Nephron progenitor cell (in vitro differentiated cells): ENCODE data around the gene TSFM.

ENCODE experiments used
- DNase-seq: peaks from one replicate; pipeline ENCODE4 v3.0.0; 2021
- H3K27ac Mint-ChIP-seq: 2 replicates; pipeline ENCODE4 v1.8.0; 2021; ENCODE audit warnings: mild to moderate bottlenecking, moderate library complexity, mixed read lengths
- H3K27me3 Mint-ChIP-seq: 2 replicates; pipeline ENCODE4 v1.8.0; 2021; ENCODE audit warnings: mild to moderate bottlenecking, low read depth, mixed read lengths; ENCODE audit not compliant: poor library complexity
- H3K36me3 Mint-ChIP-seq: 2 replicates; pipeline ENCODE4 v1.8.0; 2021; ENCODE audit warnings: low read depth, mixed read lengths
- H3K4me1 Mint-ChIP-seq: 2 replicates; pipeline ENCODE4 v1.8.0; 2021; ENCODE audit warnings: mixed read lengths
- H3K4me3 Mint-ChIP-seq: 2 replicates; pipeline ENCODE4 v1.8.0; 2021; ENCODE audit warnings: mild to moderate bottlenecking, moderate library complexity, mixed read lengths
- H3K9me3 Mint-ChIP-seq: 2 replicates; pipeline ENCODE4 v1.8.0; 2021; ENCODE audit warnings: mild to moderate bottlenecking, moderate library complexity, mixed read lengths
- CTCF ChIP-seq: fragments of 200-600 bp; sonication (generic); IDR thresholded peaks from 2 replicates; pipeline ENCODE4 v1.5.0; 2021; ENCODE audit warnings: antibody characterized with exemption

TSFM gene

GRCh38 chr12:57777911-57778310, 4.7 kb upstream of the TSFM start:
- Mint-ChIP-seq H3K9me3 (no peaks in the 10 kb centered on the region), H3K4me1 (peaks cover 6% of the 10 kb centered on the region)
- TF ChIP-seq CTCF: no peak

GRCh38 chr12:57779736-57780135, 2.9 kb upstream of the TSFM start:
- H3K27ac Mint-ChIP-seq: no peak overlapping the region
- TF ChIP-seq CTCF: no peak
- peaks cover 13% of the 10 kb centered on the region for H3K4me1 Mint-ChIP-seq
- peaks cover 15% of the 10 kb centered on the region for H3K27me3 Mint-ChIP-seq
- DNase-seq: no peak
- H3K36me3 Mint-ChIP-seq: peaks cover 22% of the 10 kb centered on the region
- H3K4me3 Mint-ChIP-seq: no peak overlapping the region
- H3K9me3 Mint-ChIP-seq: no peaks in the 10 kb centered on the region

More at GRCh38 chr12:57777911-57778310, 4.7 kb upstream of the TSFM start:
- Mint-ChIP-seq H3K4me3 (no peak overlapping the region), H3K27me3 (peaks cover 17% of the 10 kb centered on the region), H3K36me3 (peaks cover 17% of the 10 kb centered on the region), H3K27ac (no peak overlapping the region)
- no peak for DNase-seq

GRCh38 chr12:57780284-57780897, 2.2 kb upstream of the TSFM start:
- H3K27ac Mint-ChIP-seq: no peak overlapping the region
- H3K9me3 Mint-ChIP-seq: no peaks in the 10 kb centered on the region
- no peak for DNase-seq
- H3K36me3 Mint-ChIP-seq: peaks cover 22% of the 10 kb centered on the region
- H3K4me3 Mint-ChIP-seq: no peak overlapping the region
- peaks cover 13% of the 10 kb centered on the region for H3K4me1 Mint-ChIP-seq
- H3K27me3 Mint-ChIP-seq: peaks cover 15% of the 10 kb centered on the region
- TF ChIP-seq CTCF: no peak

DNA sequence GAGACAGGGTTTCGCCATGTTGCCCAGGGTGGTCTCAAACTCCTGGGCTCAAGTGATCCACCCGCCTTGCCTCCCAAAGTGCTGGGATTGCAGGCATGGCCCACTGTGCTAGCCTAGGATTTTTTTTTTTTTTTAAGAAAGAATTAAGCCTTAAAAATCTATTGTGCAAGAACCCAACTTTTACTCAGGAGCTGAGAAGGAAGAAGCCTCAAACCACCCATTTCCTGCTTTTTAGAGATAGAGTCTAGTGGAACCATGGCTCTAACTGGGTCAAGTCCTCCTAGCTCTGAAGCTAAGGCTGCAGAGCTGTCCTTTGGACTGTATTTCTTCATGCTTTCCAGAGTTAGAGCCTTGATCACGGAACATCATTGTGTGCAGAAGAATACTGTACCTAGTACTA, 1.3 kb upstream of the TSFM start:
- no peak overlapping the region for H3K4me3 Mint-ChIP-seq
- peaks cover 13% of the 10 kb centered on the region for H3K4me1 Mint-ChIP-seq
- H3K27ac Mint-ChIP-seq: no peak overlapping the region
- peaks cover 12% of the 10 kb centered on the region for H3K27me3 Mint-ChIP-seq
- H3K9me3 Mint-ChIP-seq: no peaks in the 10 kb centered on the region
- TF ChIP-seq CTCF: no peak
- DNase-seq: no peak
- H3K36me3 Mint-ChIP-seq: peaks cover 19% of the 10 kb centered on the region

DNA sequence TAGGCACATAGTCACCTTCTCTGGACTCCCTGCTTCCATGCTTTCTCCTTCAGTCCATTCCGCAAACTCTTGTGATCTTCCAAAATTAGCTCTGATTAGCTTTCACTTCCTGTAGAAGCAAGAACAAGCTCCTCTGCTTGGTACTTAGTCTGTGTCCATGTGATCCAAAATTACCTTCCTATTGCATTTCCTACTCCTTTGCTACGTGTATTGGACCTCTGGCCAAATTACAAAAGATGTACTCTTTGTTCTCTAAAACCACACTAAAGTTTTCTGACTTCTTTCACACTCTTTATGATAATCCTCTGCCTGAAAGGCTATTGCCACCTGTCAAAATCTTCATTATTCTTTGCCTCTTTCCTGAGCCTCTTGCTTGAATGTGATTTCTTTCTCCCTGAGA, 786 bp upstream of the TSFM start:
- no peak for DNase-seq
- TF ChIP-seq CTCF: no peak
- H3K27me3 Mint-ChIP-seq: peaks cover 12% of the 10 kb centered on the region
- H3K27ac Mint-ChIP-seq: no peak overlapping the region
- no peaks in the 10 kb centered on the region for H3K9me3 Mint-ChIP-seq
- H3K4me3 Mint-ChIP-seq: no peak overlapping the region
- H3K4me1 Mint-ChIP-seq: peaks cover 13% of the 10 kb centered on the region
- H3K36me3 Mint-ChIP-seq: peaks cover 24% of the 10 kb centered on the region

- Mint-ChIP-seq H3K4me1 (peaks cover 13% of the 10 kb centered on the region), H3K27me3 (peaks cover 12% of the 10 kb centered on the region), H3K4me3 (peak overlapping the region; percentile 99), H3K9me3 (no peaks in the 10 kb centered on the region), H3K36me3 (peaks cover 24% of the 10 kb centered on the region), H3K27ac (no peak overlapping the region)
- no peak for TF ChIP-seq CTCF
- no peak for DNase-seq
Measured at GRCh38 chr12:57782243-57782607, 362 bp upstream of the TSFM start.
